Measurements from ENCODE around the gene ATP6V1D.

DNA sequence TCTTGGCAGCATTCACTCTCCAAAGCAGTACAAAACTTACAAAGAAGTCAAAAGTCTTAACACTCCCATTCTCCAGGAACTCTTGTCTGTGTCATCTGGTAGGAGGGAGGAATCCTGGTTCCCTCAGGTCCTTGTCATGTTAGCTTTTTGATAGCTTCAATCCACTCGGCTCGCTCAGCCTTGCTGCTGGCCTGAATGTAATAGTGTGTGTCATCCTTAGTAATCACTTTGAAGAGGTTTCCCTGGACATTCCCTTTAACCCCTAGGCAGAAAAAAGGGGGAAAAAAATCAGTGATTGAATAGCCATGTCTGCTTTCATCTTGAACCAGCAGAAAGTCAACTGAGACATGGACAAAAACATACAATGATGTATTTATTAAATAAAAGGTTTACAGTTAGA, 27.6 kb upstream of the ATP6V1D start:
- TF ChIP-seq, protein P1, sequence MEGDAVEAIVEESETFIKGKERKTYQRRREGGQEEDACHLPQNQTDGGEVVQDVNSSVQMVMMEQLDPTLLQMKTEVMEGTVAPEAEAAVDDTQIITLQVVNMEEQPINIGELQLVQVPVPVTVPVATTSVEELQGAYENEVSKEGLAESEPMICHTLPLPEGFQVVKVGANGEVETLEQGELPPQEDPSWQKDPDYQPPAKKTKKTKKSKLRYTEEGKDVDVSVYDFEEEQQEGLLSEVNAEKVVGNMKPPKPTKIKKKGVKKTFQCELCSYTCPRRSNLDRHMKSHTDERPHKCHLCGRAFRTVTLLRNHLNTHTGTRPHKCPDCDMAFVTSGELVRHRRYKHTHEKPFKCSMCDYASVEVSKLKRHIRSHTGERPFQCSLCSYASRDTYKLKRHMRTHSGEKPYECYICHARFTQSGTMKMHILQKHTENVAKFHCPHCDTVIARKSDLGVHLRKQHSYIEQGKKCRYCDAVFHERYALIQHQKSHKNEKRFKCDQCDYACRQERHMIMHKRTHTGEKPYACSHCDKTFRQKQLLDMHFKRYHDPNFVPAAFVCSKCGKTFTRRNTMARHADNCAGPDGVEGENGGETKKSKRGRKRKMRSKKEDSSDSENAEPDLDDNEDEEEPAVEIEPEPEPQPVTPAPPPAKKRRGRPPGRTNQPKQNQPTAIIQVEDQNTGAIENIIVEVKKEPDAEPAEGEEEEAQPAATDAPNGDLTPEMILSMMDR (IDR thresholded peaks at IDR 0.05) = no peak
- TF ChIP-seq ZFX (IDR thresholded peaks at IDR 0.05; ENCODE audit: borderline replicate concordance) = no peak

All from 22Rv1 (cell line).